Endothelial cell of hepatic sinusoid (primary cell): ENCODE measurements around the gene DRAM1.

ENCODE experiments used
- in situ Hi-C: cut with HindIII; loops from 2 replicates; pipeline ENCODE4 v1.10.0; 2017; ENCODE audit warnings: low sequenced_read_pairs

DRAM1 gene

DNA sequence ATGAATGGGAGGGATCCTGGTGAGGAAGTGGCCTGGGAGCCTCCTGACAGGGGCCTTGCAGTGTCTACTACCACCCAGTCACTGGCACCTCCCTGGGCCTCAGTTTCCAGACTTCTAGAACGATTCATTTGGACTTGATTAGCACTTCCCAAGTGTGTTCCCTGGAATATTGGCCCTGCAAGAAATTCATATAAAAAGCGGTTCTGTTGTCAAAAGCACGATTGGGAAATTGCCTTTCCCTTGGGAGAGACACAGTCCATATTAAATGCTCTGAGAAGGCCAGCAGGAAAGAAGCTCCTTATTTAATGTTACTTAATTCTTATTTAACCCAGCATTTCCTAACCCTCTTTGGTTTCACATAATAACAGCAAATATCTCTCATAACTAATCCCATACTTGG lies 61.9 kb downstream of the DRAM1 start:
- in situ Hi-C loops, result no loop called here

DNA sequence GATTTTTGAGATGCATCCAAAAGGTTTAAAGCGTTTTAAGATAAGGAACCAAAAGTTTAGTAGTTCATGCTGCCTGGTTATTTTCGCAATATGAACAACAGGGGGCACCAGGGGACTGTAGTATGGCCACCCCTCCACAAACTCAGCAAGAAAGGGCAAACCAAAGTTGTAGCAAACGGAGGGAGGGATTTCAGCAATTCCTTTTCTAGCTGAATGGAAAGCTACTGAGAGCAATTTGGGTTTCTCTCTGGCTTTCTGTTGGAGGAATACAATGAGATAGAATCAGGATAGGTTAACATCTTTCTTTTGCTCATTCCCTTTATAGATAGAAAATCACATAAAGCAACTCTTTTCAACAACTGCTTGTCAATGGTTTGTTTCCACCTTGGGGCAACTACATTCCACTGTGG lies 62.5 kb downstream of the DRAM1 start:
- in situ Hi-C loops, result no loop called here

GRCh38 chr12:101940400-101940950 lies 63.1 kb downstream of the DRAM1 start:
- in situ Hi-C loops, result no loop called here

- in situ Hi-C loops, result no loop called here
Measured at GRCh38 chr12:101941306-101942249, 64.2 kb downstream of the DRAM1 start.

DNA sequence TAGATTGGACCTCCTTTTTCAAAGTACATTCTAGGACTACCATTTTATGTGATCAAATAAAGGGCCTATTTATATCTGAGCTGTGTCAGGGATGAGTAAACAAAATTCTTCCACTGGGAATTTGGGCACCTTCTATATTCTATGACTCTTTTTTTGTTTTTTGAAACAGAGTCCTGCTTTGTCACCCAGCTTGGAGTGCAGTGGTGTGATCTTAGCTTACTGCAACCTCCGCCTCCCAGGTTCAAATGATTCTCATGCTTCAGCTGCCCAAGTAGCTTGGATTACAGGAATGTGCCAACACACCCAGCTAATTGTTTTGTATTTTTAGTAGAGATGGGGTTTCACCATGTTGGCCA lies 64.8 kb downstream of the DRAM1 start:
- in situ Hi-C loops, result no loop called here

DNA sequence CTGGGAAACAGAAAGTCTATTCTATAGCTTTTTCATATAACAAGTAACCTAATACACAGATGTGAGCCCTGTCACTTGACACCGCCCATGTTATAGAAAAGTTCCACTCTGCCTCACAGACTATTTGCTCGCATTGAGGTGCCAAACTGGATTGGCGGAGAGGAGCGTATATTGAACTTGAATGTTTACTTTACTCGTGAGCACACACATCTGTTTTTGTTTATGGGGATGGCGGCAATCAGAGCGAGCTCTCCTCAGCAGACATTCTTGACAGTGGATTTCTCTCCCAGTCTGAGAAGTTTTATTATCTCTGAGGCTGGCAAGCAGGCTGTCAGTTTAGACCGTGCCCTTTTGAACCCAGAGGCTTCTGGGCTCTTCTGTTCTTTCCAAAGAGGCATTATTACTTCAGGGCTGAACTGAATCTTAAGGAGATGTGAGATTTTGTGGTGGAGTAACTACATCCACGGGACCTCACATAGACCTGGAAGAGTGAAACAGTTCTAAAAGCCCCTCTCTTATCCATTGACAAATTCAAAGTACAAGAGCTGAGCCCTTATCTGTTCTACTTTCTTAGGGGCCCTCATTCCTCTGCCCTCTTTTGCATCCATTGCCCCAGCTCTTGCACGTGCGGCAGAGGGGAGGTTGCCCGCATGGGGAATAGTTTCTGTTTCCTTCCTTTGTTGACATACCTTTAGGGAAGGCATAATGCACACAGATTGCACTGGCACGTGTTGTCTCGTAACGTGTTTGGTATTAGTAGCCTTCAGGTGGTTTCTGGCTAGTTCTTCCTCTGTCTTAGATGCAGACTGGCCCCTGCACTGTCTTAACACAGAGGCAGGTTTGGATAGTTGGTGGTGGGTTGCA lies 68.2 kb downstream of the DRAM1 start:
- in situ Hi-C loops, result no loop called here

DNA sequence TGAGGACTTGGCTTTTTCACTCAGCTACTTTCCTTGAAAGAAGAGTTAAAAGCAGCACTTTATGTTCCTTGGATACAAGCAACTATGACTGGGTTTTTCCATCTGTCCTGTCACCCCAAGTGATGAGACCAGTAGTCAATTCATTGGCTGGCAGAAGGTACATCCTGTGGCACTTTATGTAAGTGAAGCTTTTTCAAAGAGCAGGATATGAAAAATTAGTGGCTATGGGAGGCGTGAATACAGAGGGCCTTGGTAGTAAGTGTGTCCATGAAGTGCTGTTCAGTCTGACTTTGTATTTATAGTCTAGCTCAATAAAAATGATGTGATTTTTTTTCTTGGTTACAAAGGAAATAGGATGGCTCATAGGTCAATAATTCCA lies 68.8 kb downstream of the DRAM1 start:
- in situ Hi-C loops, result no loop called here

DNA sequence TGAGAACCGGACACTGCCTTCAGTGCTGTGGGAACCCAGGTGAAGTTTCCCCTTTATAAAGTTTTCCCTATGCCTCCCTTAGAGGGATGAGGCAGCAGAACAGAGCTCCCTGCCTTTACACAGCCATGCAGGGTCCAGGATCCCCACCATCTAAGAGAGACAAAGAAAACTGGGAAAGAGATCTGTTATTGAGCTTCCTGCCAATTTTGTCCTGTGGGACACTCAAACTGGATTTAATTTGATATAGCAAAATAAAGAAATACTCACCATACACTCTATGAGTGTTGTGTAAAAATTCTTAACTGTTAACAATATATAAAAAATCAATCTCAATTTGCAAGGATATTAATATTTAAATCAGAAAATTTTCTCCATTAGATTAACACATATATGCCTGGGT lies 69.9 kb downstream of the DRAM1 start:
- in situ Hi-C loops, result no loop called here

DNA sequence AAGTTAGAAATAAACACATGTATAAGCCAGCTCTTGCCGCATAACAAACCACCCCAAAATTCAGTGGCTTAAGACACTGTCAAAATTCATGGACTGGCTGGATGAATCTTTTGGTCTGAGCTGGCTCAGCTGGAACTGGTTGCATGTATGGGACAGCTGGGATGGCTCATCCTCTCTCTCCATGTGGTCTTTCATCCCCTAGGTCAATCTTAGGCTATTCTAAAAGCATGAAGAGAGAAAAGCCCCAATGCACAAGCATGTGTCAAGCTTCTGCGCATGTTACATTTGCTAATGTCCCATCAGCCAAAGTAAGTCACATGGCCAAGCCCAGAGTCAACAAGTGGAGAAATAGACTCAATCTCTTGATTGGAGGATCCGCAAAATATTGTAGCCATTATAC lies 71.0 kb downstream of the DRAM1 start:
- in situ Hi-C loops, result no loop called here

DNA sequence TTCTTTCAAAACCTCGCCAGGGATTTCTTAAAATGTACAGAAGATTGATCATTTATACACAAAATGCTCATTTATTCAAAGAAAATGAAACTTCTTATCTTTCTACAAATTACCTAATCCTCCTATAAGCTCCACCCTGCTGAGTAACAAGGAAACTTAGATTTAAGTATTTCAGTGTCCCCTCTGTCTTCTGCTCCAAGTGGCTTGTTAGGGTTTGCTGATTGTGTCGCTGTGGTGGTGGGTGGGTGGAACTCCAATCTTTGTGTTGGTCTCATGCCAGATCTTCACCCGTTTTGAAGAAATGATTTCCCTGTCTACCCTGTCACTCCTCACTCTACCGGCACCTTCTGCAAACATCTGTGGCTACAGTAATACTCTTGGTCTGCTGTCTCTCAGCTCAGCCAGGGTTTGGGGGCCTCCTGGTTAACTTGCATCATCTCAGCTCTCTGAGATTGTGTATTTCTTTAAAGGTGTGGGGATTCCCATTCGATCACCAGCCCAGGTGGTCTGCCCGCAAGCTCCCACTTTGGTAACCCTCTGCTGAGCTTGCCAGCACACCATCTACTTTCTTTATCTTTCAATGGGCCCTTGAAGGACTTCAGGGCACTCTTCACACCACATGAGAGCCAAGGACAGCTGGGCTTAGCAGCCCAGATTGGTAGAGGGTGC lies 73.8 kb downstream of the DRAM1 start:
- in situ Hi-C loops, result no loop called here

DNA sequence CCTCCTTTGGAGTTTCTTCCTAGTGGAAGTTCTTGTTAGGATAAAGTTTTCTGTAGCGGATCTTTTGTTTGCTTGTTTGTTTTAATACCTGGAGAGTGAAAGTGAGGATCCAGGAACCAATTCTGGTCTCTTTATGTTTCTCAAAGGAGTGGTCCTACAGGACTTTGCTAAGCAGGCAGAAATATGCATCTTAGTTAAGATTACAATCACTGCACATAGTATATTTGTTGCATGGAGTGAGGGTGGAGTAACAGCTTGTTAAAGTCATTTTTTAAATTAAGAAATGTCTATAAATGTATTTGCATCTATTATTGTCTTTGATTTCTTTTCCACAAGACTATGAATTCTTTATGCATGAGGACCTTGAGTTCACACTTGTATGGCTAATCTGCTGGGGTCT lies 76.7 kb downstream of the DRAM1 start:
- in situ Hi-C loops, result no loop called here

- in situ Hi-C loops, result no loop called here
Measured at GRCh38 chr12:101954676-101955075, 77.3 kb downstream of the DRAM1 start.

- in situ Hi-C loops, result no loop called here
Measured at GRCh38 chr12:101957252-101957959, 80.0 kb downstream of the DRAM1 start.

DNA sequence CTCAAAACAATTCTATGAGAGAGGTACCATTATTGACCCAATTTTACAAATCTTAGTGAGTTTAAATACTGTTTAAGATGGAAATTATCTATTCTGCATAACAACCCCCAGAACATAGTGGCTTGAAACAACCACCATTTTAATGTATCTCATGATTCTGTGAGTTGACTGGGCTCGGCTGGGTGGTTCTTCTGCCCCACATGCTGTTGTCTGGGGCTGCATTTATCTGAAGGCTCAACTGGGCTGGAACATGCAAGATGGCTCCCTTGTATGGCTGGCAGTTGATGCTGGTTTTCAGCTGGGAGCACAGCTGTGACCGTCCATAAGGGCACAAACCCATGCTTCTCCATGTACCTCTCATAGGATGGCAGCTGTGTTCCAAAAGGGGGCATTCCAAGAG lies 82.2 kb downstream of the DRAM1 start:
- in situ Hi-C loops, result no loop called here

DNA sequence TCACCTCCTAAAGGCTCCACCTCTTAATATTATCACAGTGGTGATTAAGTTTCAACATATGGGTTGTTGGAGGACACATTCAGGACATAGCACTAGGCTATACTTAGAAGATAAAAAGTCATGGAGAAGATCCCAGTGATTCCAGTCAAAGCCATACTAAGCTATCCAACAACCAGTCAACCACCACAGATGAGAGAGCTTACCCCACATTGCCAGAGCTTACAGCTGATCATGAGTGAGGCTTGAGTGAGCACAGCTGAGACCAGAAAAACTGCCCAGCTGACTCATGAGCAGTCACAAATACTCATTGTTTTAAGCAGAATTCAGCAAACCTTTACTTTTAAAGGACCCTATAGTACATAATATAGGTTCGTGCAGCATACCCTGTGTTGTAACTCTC lies 85.1 kb downstream of the DRAM1 start:
- in situ Hi-C loops, result no loop called here

- in situ Hi-C loops, result no loop called here
Measured at GRCh38 chr12:101963697-101964096, 86.3 kb downstream of the DRAM1 start.

GRCh38 chr12:101966496-101966895 lies 89.1 kb downstream of the DRAM1 start:
- in situ Hi-C loops, result no loop called here

GRCh38 chr12:101967506-101967905 lies 90.1 kb downstream of the DRAM1 start:
- in situ Hi-C loops, result no loop called here

DNA sequence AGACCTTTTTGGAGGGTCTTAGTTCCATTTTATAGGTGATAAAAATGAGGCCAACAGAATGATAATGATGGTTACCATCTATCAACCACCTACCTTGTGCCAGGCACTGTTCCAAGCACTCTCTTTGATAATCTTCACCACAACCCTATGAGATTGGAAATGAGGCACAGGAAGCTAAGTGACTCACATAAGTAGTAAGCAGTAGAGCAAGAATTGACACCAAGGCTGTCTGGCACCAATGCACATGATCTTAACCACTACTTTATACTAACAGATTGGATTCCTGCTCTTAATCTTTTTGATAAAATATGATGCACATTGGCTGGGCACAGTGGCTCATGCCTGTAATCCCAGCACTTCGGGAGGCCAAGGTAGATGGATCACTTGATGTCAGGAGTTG lies 91.4 kb downstream of the DRAM1 start:
- in situ Hi-C loops, result no loop called here
